Putamen (tissue), 1 donor: ENCODE measurements around the gene C8G.

Source experiments
- DNase-seq: peaks from one replicate; pipeline ENCODE4 v3.0.0-alpha.2; 2016; ENCODE audit warnings: low spot score

Gene C8G

GRCh38 chr9:136982232-136983051 lies 37.4 kb downstream of the C8G start, which contains the start of gene LCNL1:
Gene LCNL1 (plus strand): TSS chr9:136982993. CDS start chr9:136983587, 594 bp downstream.
- DNase-seq: no peak

- no peak for DNase-seq
Measured at GRCh38 chr9:136983167-136983566, 38.1 kb downstream of the C8G start.

GRCh38 chr9:136983656-136984314 lies 38.7 kb downstream of the C8G start:
- DNase-seq: no peak

- no peak for DNase-seq
Measured at GRCh38 chr9:136984464-136985026, 39.5 kb downstream of the C8G start.

GRCh38 chr9:136985027-136985602 lies 40.1 kb downstream of the C8G start:
- DNase-seq: no peak

- DNase-seq: no peak
Measured at GRCh38 chr9:136985853-136986252, 40.8 kb downstream of the C8G start.

- no peak for DNase-seq
Measured at GRCh38 chr9:136988872-136989271, 43.8 kb downstream of the C8G start.

GRCh38 chr9:136990242-136990911 lies 45.3 kb downstream of the C8G start:
- DNase-seq: no peak

GRCh38 chr9:136991993-136992818 lies 47.2 kb downstream of the C8G start, which contains the start of gene PAXX:
Gene PAXX (plus strand): TSS chr9:136992422. CDS start chr9:136992444, 22 bp downstream.
- peak; percentile 87 for DNase-seq

GRCh38 chr9:136992819-136993369 lies 47.9 kb downstream of the C8G start:
- DNase-seq: no peak

GRCh38 chr9:136994180-136994887 lies 49.3 kb downstream of the C8G start:
- no peak for DNase-seq

- DNase-seq: no peak
Measured at GRCh38 chr9:136994888-136995230, 49.8 kb downstream of the C8G start.

GRCh38 chr9:136995362-136995761 lies 50.3 kb downstream of the C8G start:
- no peak for DNase-seq

GRCh38 chr9:136995772-136996311 lies 50.8 kb downstream of the C8G start:
- DNase-seq: no peak
